GM18502 (cell line): ENCODE measurements around the gene PKP4.

ENCODE experiments used
- ATAC-seq: cut with Tn5 transposase; IDR thresholded peaks from one replicate; pipeline ENCODE4 v1.9.1; 2021; ENCODE audit warnings: mild to moderate bottlenecking; ENCODE audit not compliant: unreplicated experiment, poor library complexity

The PKP4 gene

DNA sequence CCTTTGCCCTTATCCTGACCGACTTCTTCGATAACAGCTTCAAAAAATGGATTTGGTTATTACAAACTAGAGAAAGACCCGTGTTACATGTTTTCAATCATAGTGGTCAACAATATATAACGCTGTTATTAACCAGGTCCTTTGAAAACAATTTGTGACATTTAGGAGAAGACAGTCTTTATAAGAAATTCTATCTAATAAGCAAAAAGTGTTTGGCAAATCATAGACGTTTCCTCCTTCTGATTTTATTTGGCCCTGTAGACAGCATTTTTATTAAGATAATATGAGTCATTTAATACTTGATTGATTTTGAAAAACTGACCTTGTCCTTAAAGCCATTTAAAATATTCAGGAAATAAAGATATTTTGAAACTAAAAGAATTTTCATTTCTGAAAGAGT, 177.9 kb downstream of the PKP4 start:
- no peak for ATAC-seq

DNA sequence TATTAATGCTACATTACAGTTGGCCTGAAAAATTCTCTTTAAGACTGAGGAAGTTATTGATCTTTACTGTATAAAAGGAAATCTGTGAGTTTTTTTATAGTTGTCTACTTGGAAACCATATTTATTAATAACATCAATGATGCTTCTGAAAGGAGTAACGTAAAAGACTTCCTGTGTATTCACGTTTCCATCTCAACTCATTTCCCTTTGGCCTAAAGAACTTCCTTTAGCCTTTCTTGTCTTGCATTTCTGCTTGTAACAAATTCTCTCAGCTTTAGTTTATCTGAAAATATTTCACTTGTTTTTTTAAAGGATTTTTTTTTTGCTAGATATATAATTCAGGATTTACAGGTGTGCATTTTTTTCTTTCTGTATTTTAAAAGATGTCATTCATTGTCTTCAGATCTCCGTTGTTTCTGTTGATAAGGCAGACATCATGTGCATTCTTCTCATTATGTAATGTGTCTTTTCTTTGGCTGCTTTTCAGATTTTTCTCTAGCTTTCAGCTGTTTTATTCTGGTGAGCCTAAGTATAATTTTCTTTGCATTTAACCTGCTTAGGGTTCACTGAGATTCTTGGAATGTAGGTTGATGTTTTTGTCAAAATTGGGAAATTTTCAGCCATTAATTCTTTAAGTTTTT, 179.3 kb downstream of the PKP4 start:
- ATAC-seq: no peak

GRCh38 chr2:158637357-158637756, 180.6 kb downstream of the PKP4 start:
- ATAC-seq: no peak

- ATAC-seq: no peak
These were observed 187.4 kb downstream of the PKP4 start for GRCh38 chr2:158644139-158644538.

GRCh38 chr2:158645299-158645698, 188.5 kb downstream of the PKP4 start:
- no peak for ATAC-seq

DNA sequence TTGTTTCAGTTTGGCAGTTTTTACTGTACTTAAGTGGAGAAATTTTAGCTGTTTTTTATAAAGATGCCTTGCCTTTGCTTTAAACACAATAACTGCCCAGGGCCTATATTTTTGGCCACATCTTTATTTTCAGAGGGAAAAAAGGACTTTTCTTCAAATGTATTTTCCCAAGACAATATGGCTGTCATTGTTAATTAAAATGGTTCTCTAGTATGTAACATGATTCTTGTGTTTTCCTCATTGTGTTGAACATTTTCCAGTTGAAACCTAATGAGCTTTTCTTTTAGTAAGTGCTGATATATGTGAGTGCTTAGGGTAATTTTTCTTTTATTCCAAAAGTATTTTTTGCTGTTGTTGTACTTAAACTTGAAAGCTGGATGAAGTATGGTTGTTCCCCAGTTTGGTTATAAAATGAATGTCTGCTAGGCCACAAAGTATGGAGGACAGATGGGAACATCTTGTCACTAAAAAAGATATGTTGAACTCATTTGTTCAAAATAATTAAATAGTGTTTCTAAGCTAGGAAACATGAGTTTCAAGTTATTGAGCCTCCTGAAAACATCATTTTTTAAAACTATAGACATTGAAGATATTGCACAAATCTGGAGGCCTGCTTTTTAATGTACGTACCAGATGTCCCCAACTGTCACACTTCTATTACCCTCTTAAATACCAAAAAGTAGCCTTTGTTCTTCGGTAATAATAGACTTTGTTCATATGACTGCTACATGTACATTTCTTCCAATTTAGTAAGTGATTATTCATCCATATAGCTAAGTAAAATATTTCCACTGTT, 190.9 kb downstream of the PKP4 start:
- ATAC-seq: no peak

- ATAC-seq: no peak
These were observed 193.1 kb downstream of the PKP4 start for GRCh38 chr2:158649846-158650245.

DNA sequence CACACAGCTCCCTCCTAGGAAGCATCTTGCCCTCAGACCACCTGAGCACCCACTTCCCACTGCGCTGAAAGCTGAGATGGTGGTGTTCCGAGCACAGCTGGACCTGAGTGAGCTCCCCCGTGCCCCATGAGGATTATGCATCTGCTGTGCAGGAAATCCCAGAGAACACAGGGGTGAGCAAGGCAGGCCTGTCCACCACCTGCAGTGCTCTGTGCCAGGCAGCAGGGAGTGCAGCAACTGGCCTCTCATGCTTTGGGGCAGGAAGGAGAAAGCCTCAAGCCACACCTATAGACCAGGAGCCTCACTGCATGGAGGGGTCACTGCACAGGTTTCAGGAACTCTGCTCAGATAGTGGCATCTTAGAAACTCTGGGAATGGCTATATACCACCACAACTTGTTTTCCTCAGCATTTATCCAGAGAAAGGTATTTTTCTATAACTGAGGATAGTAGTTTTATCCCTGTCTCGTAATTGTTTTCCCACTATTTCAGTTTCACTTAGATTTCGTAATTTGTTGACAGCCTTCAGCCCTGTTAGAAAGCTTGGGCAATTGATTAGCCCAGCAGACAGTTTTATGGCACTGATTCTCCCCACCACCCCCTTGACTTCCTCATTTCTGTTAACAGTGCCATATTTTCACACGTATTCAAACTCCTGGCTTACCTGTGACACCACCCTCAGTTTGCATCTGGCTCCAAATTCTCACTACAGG, 194.1 kb downstream of the PKP4 start:
- ATAC-seq: no peak

DNA sequence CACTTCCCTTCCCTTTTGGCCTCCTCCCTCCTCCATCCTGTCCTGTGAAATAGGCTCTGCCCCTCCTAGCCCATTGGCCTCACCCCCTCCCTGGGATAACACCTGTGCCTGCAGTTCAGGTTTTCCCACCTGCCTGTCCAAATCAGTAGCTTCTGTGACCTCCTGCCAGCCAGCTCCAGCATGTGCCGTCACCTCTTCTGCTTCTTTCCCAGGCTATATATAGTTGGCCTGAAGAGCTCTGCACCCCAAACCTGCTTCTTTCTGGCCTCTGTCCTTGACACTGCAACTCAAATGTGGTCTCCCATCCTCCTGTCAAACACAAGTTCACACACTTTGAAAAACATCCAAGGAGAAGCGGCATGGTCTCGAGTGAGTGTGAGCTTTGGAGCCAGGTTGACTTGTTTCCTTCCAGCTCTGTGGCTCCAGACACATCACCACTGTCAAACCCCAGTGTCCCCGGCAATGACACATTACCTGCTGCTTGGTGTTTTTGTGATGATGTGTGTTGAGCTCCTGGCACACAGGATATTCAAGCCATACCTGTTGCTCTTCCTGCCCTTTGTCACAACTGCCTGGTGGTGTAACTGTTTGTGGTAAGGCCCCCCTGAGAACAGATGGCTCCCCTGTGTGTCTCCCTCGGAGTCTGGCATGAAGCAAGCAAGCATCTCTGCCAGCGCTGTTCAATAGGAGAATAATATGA, 194.8 kb downstream of the PKP4 start:
- no peak for ATAC-seq

DNA sequence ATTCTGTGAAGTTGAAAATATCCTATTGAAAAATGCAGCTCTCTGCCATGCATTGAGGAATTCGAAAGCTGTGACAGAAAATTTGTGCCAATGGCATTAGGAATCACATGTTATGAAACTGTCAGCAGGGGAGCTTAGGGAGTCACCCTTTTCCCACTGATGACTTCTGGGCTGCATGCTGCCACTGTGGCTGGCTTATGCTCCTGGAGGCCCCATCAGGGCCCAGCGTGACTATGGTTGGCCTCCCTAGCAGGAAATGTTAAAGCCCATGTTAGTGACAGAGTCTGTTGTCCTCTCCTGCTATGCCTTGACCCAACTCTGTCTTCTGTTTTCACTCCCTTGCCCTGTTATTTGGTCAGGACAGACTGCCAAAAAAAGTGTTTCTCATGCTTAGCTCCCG, 198.9 kb downstream of the PKP4 start:
- no peak for ATAC-seq

GRCh38 chr2:158656492-158657229, 199.9 kb downstream of the PKP4 start:
- ATAC-seq: no peak

- ATAC-seq: no peak
These were observed 201.6 kb downstream of the PKP4 start for GRCh38 chr2:158658396-158658795.

- no peak for ATAC-seq
These were observed 202.7 kb downstream of the PKP4 start for GRCh38 chr2:158659483-158659882.

DNA sequence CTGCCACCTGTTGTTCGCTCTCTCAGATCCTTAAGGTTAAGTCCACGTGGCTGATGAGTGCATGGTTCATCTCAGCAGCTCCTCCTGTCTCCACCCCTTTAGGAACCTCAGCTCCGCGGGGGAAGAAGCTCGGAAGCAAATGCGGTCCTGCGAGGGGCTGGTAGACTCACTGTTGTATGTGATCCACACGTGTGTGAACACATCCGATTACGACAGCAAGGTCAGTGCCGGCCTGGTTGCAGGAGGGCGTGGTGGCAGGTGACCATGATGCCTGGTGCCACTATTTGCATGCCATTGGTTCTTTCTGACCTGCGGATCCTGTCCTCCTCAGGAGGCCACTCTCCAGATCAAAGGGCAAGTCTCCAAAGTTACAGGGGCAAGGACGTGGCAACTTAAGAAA, 204.5 kb downstream of the PKP4 start:
- ATAC-seq: no peak

DNA sequence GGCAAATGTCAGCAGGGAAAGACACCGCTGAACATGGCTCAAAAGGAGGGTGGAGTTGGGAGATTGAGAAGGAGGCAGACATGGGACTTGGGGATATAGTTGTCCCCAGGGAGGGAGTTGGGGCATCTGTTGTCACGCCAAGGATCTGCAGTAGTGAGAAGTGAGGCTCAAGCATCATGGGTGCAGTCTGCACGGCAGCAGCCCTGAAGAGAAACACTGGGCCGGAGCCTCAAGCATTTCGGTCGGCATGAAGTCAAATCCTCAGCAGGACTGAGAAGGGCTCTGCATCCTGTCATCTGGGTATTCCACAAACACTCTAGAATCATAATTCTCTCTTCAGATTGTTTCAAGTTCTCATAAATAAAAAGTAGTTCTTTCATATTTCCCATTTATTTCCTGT, 205.7 kb downstream of the PKP4 start:
- no peak for ATAC-seq

DNA sequence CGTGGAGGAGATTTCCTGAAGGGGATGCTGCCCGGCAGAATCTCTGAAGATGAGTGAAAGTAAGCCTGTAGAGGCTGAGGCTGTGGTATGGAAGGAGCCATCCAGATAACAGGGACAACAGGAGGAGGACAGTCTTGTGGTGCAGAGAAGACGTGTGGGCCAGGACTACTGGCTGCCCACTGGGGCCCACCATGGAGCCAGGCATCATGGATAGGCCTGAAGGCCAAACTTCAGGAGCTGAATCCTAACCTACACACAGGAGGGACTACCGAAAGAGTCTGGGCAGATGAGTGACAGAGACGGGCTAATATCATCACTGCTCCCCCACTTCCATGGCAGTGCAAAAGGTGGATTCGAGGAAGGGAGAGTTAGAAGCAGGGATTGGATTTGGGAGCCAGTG, 207.0 kb downstream of the PKP4 start:
- ATAC-seq: no peak

DNA sequence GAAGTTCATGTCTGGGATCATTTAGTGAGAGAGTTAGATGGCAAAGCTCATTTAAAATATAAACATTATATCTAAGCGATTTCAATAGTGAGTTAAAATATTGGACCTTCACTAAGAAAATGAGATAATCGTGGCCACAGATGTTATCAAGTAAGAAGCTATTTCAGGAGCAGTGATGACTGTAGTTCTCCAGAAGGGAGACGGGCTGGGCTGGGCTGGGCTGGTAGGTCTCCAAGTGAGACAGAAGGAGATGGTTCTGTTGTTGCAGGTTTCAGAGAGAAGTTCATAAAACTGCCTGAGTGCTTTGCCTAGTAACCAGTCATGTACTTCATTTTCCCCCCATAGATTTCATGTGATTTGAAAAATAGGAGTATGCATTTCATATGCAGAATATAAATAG, 208.2 kb downstream of the PKP4 start:
- no peak for ATAC-seq

DNA sequence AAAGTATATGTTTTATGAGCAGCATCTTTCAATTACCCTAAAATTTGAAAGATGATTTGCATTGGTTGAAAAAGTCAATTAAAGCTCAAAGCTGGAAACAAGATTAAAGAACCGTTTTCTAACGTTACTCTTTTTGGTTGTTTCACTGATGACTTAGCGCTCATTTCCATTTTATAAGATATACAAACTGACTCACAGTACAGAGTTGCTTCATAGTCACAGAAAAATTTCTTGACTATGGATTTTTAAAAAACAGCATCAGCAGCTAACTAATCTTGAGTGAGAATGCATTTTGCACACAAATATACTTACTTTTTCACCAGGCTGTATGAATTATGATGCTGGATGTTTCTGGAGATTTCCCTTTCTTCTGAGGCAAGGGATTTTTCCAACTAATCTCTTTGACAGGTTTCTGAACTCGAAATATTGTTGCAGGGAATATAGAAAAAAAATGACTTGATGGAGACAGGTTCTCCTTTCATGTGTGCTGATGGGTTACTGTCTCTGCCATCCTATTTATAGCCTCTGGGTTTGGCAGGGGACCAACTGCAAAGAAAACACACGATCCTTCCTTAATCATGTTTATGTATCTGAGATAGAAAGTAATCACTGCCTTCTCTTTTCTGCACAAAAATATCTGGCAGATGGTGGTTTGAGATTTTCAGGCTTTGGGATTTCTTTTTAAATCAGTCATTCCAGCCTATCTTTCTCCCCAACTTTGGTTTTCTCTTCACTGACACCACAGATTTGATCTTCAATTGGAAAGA, 209.0 kb downstream of the PKP4 start:
- ATAC-seq: no peak

DNA sequence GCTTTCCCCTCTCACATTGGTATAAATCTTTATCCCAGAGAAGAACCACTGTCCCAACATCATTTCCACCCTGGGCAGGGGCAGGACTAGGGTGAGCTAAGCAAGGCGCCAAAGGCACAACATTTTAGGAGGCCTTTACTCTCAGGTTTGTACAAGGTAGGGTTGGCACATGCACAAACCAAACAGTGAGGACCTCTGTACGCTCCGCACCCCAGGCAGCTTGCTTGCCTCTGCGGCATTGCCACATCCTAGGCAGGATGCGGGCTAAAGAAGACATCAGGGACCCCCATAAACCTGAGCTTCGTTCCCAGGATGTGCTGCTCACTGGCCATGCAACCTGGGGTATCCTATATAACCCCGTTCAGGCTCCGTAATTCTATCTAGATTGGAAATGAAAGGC, 210.2 kb downstream of the PKP4 start:
- ATAC-seq: no peak
